Stimulated activated naive B cell treated with anti-CD40 and anti-IgM and Interleukin-4, amounts not matched to agents 10 μg/mL and 1 μg/mL and 100 μg/mL, for 72 hours (primary cell): Measurements from ENCODE around the gene SCMH1.

Experiments
- ATAC-seq, 2 donors: fragments of 150-1000 bp; cut with Tn5 transposase; replicated peaks; 2 replicates each; pipeline ENCODE4 v1.10.0; 2021; ENCODE audit warnings: moderate library complexity in 1 of 2
- DNase-seq: peaks from one replicate; pipeline ENCODE4 v3.0.0; 2021
- H3K27ac Mint-ChIP-seq: one replicate; pipeline ENCODE4 v1.8.0; 2022; ENCODE audit warnings: mild to moderate bottlenecking, mixed read lengths
- H3K27me3 Mint-ChIP-seq, 2 donors: one replicate each; pipeline ENCODE4 v1.8.0; 2022; ENCODE audit warnings: mixed read lengths in 2 of 2
- H3K36me3 Mint-ChIP-seq, 2 donors: one replicate each; pipeline ENCODE4 v1.8.0; 2022; ENCODE audit warnings: mixed read lengths in 2 of 2, mild to moderate bottlenecking in 1 of 2
- H3K4me1 Mint-ChIP-seq, 2 donors: one replicate each; pipeline ENCODE4 v1.8.0; 2022; ENCODE audit warnings: mixed read lengths in 2 of 2, mild to moderate bottlenecking in 1 of 2
- H3K4me3 Mint-ChIP-seq, 2 donors: one replicate each; pipeline ENCODE4 v1.8.0; 2022; ENCODE audit warnings: mild to moderate bottlenecking in 2 of 2, mixed read lengths in 2 of 2, moderate library complexity in 1 of 2
- H3K9me3 Mint-ChIP-seq, 2 donors: one replicate each; pipeline ENCODE4 v1.8.0; 2022; ENCODE audit warnings: mixed read lengths in 2 of 2, mild to moderate bottlenecking in 1 of 2

The SCMH1 gene

GRCh38 chr1:41009466-41009865 is 232.6 kb downstream of the SCMH1 start:
- H3K4me1 Mint-ChIP-seq = peaks cover 8% of the 10 kb centered on the region in 2 donors
- no peaks in the 10 kb centered on the region for H3K27me3 Mint-ChIP-seq
- H3K9me3 Mint-ChIP-seq = no peaks in the 10 kb centered on the region
- no peak for DNase-seq
- no peak overlapping the region for H3K4me3 Mint-ChIP-seq
- no peak for ATAC-seq
- peaks cover 60 to 82% of the 10 kb centered on the region in 2 donors for H3K36me3 Mint-ChIP-seq
- no peak overlapping the region for H3K27ac Mint-ChIP-seq

GRCh38 chr1:41006942-41007865 is 234.9 kb downstream of the SCMH1 start:
- H3K36me3 Mint-ChIP-seq = peaks cover 65 to 83% of the 10 kb centered on the region in 2 donors
- H3K27me3 Mint-ChIP-seq = no peaks in the 10 kb centered on the region
- no peak for DNase-seq
- peaks cover 10 to 18% of the 10 kb centered on the region in 2 donors for H3K4me1 Mint-ChIP-seq
- no peaks in the 10 kb centered on the region for H3K9me3 Mint-ChIP-seq
- no peak overlapping the region for H3K27ac Mint-ChIP-seq
- H3K4me3 Mint-ChIP-seq = no peak overlapping the region
- ATAC-seq = no peak

- Mint-ChIP-seq H3K27me3 (no peaks in the 10 kb centered on the region), H3K27ac (no peak overlapping the region)
These were observed 236.2 kb downstream of the SCMH1 start for GRCh38 chr1:41005876-41006275.

GRCh38 chr1:41003640-41004220 is 238.4 kb downstream of the SCMH1 start:
- Mint-ChIP-seq H3K4me1 (peaks cover 12 to 22% of the 10 kb centered on the region in 2 donors), H3K9me3 (no peaks in the 10 kb centered on the region), H3K4me3 (no peak overlapping the region), H3K27me3 (no peaks in the 10 kb centered on the region), H3K36me3 (peaks cover 67 to 77% of the 10 kb centered on the region in 2 donors), H3K27ac (peak overlapping the region; percentile 14)
- ATAC-seq = peak; percentile 100
- DNase-seq = peak; percentile 85

More at GRCh38 chr1:41005876-41006275, 236.2 kb downstream of the SCMH1 start:
- DNase-seq = no peak
- no peaks in the 10 kb centered on the region for H3K9me3 Mint-ChIP-seq
- H3K4me3 Mint-ChIP-seq = no peak overlapping the region
- peaks cover 60 to 78% of the 10 kb centered on the region in 2 donors for H3K36me3 Mint-ChIP-seq
- H3K4me1 Mint-ChIP-seq = peaks cover 12 to 22% of the 10 kb centered on the region in 2 donors
- no peak for ATAC-seq

- peak overlapping the region; percentile 3 for H3K27ac Mint-ChIP-seq
- no peak for ATAC-seq
- H3K4me1 Mint-ChIP-seq = peaks cover 12 to 22% of the 10 kb centered on the region in 2 donors
- no peaks in the 10 kb centered on the region for H3K27me3 Mint-ChIP-seq
- no peak overlapping the region for H3K4me3 Mint-ChIP-seq
- peaks cover 66 to 77% of the 10 kb centered on the region in 2 donors for H3K36me3 Mint-ChIP-seq
- H3K9me3 Mint-ChIP-seq = no peaks in the 10 kb centered on the region
- DNase-seq = no peak
These were observed 238.9 kb downstream of the SCMH1 start for GRCh38 chr1:41003127-41003639.

GRCh38 chr1:40998668-40999067 is 243.4 kb downstream of the SCMH1 start:
- Mint-ChIP-seq H3K4me3 (no peak overlapping the region), H3K36me3 (peaks cover 56 to 67% of the 10 kb centered on the region in 2 donors), H3K9me3 (no peaks in the 10 kb centered on the region), H3K4me1 (peaks cover 13 to 19% of the 10 kb centered on the region in 2 donors), H3K27me3 (no peaks in the 10 kb centered on the region), H3K27ac (no peak overlapping the region)
- DNase-seq = no peak
- no peak for ATAC-seq

GRCh38 chr1:40997096-40997495 is 245.0 kb downstream of the SCMH1 start:
- no peak overlapping the region for H3K27ac Mint-ChIP-seq

GRCh38 chr1:40989066-40989465 is 253.0 kb downstream of the SCMH1 start:
- Mint-ChIP-seq H3K27ac (no peak overlapping the region), H3K4me1 (peaks cover 6 to 8% of the 10 kb centered on the region in 2 donors), H3K36me3 (peaks cover 55 to 80% of the 10 kb centered on the region in 2 donors), H3K9me3 (no peaks in the 10 kb centered on the region), H3K27me3 (no peaks in the 10 kb centered on the region), H3K4me3 (no peak overlapping the region)
- no peak for DNase-seq
- ATAC-seq = no peak

More at GRCh38 chr1:40997096-40997495, 245.0 kb downstream of the SCMH1 start:
- peaks cover 51 to 63% of the 10 kb centered on the region in 2 donors for H3K36me3 Mint-ChIP-seq
- H3K27me3 Mint-ChIP-seq = no peaks in the 10 kb centered on the region
- H3K9me3 Mint-ChIP-seq = no peaks in the 10 kb centered on the region
- peaks cover 3 to 5% of the 10 kb centered on the region in 2 donors for H3K4me1 Mint-ChIP-seq
- no peak overlapping the region for H3K4me3 Mint-ChIP-seq
- no peak for DNase-seq
- ATAC-seq = no peak

- ATAC-seq = no peak
- Mint-ChIP-seq H3K9me3 (no peaks in the 10 kb centered on the region), H3K27me3 (no peaks in the 10 kb centered on the region), H3K4me3 (no peak overlapping the region), H3K36me3 (peaks cover 55 to 77% of the 10 kb centered on the region in 2 donors), H3K27ac (no peak overlapping the region), H3K4me1 (peaks cover 6 to 8% of the 10 kb centered on the region in 2 donors)
- no peak for DNase-seq
These were observed 253.8 kb downstream of the SCMH1 start for GRCh38 chr1:40988280-40988679.

- ATAC-seq = no peak
These were observed 254.4 kb downstream of the SCMH1 start for GRCh38 chr1:40987439-40988276.

GRCh38 chr1:40986956-40987355 is 255.2 kb downstream of the SCMH1 start:
- no peaks in the 10 kb centered on the region for H3K9me3 Mint-ChIP-seq
- no peak overlapping the region for H3K27ac Mint-ChIP-seq
- no peak overlapping the region for H3K4me3 Mint-ChIP-seq
- H3K4me1 Mint-ChIP-seq = peaks cover 7 to 13% of the 10 kb centered on the region in 2 donors
- DNase-seq (no peak), ATAC-seq (no peak)
- H3K27me3 Mint-ChIP-seq = no peaks in the 10 kb centered on the region
- peaks cover 54 to 74% of the 10 kb centered on the region in 2 donors for H3K36me3 Mint-ChIP-seq

More at GRCh38 chr1:40987439-40988276, 254.4 kb downstream of the SCMH1 start:
- H3K4me3 Mint-ChIP-seq = no peak overlapping the region
- H3K27ac Mint-ChIP-seq = no peak overlapping the region
- no peak for DNase-seq
- H3K9me3 Mint-ChIP-seq = no peaks in the 10 kb centered on the region
- peaks cover 6 to 8% of the 10 kb centered on the region in 2 donors for H3K4me1 Mint-ChIP-seq
- H3K36me3 Mint-ChIP-seq = peaks cover 55 to 75% of the 10 kb centered on the region in 2 donors
- H3K27me3 Mint-ChIP-seq = no peaks in the 10 kb centered on the region

- Mint-ChIP-seq H3K27ac (peak overlapping the region; percentile 32), H3K36me3 (peaks cover 50 to 69% of the 10 kb centered on the region in 2 donors), H3K4me3 (no peak overlapping the region), H3K9me3 (no peaks in the 10 kb centered on the region), H3K4me1 (peaks cover 8 to 17% of the 10 kb centered on the region in 2 donors), H3K27me3 (no peaks in the 10 kb centered on the region)
- ATAC-seq = no peak
- no peak for DNase-seq
These were observed 255.8 kb downstream of the SCMH1 start for GRCh38 chr1:40986328-40986783.

- peaks cover 12 to 21% of the 10 kb centered on the region in 2 donors for H3K4me1 Mint-ChIP-seq
- peak overlapping the region; percentile 32 for H3K27ac Mint-ChIP-seq
- no peaks in the 10 kb centered on the region for H3K27me3 Mint-ChIP-seq
- no peaks in the 10 kb centered on the region for H3K9me3 Mint-ChIP-seq
- no peak overlapping the region for H3K4me3 Mint-ChIP-seq
- DNase-seq (no peak), ATAC-seq (no peak)
- peaks cover 48 to 68% of the 10 kb centered on the region in 2 donors for H3K36me3 Mint-ChIP-seq
These were observed 256.2 kb downstream of the SCMH1 start for GRCh38 chr1:40985875-40986274.

GRCh38 chr1:40985161-40985560 is 256.9 kb downstream of the SCMH1 start:
- no peaks in the 10 kb centered on the region for H3K9me3 Mint-ChIP-seq
- no peak overlapping the region for H3K27ac Mint-ChIP-seq

More at GRCh38 chr1:40985161-40985560, 256.9 kb downstream of the SCMH1 start:
- no peak for DNase-seq
- Mint-ChIP-seq H3K4me3 (no peak overlapping the region), H3K27me3 (no peaks in the 10 kb centered on the region), H3K4me1 (peaks cover 16 to 29% of the 10 kb centered on the region in 2 donors), H3K36me3 (peaks cover 49 to 69% of the 10 kb centered on the region in 2 donors)
- ATAC-seq = no peak
